ENCODE data around the gene TBC1D24.
"Not testable (repeated sequence)": the region's sequence is repeated elsewhere in the genome, so short reads cannot be mapped to it uniquely, and the experiment has no call there.

GRCh38 chr16:2479996-2480395 is 5.1 kb downstream of the TBC1D24 start:
- not testable (repeated sequence) for TF ChIP-seq CTCF (optimal IDR thresholded peaks at IDR 0.05 in 1 of 3, IDR thresholded peaks at IDR 0.05 in 1 of 3, conservative IDR thresholded peaks at IDR 0.05 in 1 of 3; ENCODE audit: extremely low read depth in 1 of 3, insufficient read depth in 2 of 3, low read length in 3 of 3); EZH2 (IDR thresholded peaks at IDR 0.05; ENCODE audit: low read length)
